Neural cell (in vitro differentiated cells): ENCODE results near the gene OPA1. TPM values are rescaled to one million over a fixed set of nuclear protein-coding genes. Genes with fewer than 3 reads are reported as not detected.

Experiments used
- H2AFZ ChIP-seq: fragments of 200-600, 300-800 bp; sonication (generic), shearing (Covaris generic); 2 replicates; pipeline ENCODE4 v1.6.0; 2014; ENCODE audit warnings: low read depth, mild to moderate bottlenecking, antibody characterized with exemption, low read length, moderate library complexity
- H3F3A ChIP-seq: fragments of 200-600 bp; shearing (Covaris generic); 2 replicates; pipeline ENCODE4 v1.6.1; 2016; ENCODE audit warnings: mild to moderate bottlenecking, moderate library complexity, mixed read lengths, antibody characterized with exemption, low read length; ENCODE audit not compliant: insufficient read depth, poor library complexity, severe bottlenecking
- H3K27ac ChIP-seq: fragments of 200-600, 300-800 bp; sonication (generic), shearing (Covaris generic); 2 replicates; pipeline ENCODE4 v1.5.1; 2014; ENCODE audit warnings: mild to moderate bottlenecking, low read length, moderate library complexity
- H3K27me3 ChIP-seq: fragments of 300-800, 200-600 bp; sonication (generic), shearing (Covaris generic); 2 replicates; pipeline ENCODE4 v1.6.0; 2014; ENCODE audit warnings: mild to moderate bottlenecking, low read depth, low read length, moderate library complexity; ENCODE audit not compliant: insufficient read depth
- H3K36me3 ChIP-seq: fragments of 300-800, 200-600 bp; sonication (generic), shearing (Covaris generic); 2 replicates; pipeline ENCODE4 v1.5.1; 2014; ENCODE audit warnings: mild to moderate bottlenecking, antibody characterized with exemption, low read length, moderate library complexity; ENCODE audit not compliant: insufficient read depth
- H3K4me2 ChIP-seq: fragments of 300-800, 200-600 bp; sonication (generic), shearing (Covaris generic); 2 replicates; pipeline ENCODE4 v1.6.0; 2014; ENCODE audit warnings: mild to moderate bottlenecking, low read length
- H3K4me3 ChIP-seq: fragments of 300-800, 200-600 bp; sonication (generic), shearing (Covaris generic); 2 replicates; pipeline ENCODE4 v1.5.1; 2014; ENCODE audit warnings: mild to moderate bottlenecking, low read length, moderate library complexity
- H3K79me2 ChIP-seq: fragments of 200-600 bp; shearing (Covaris generic); replicated peaks from 2 replicates; pipeline ENCODE4 v1.6.0; 2014; ENCODE audit warnings: mild to moderate bottlenecking, low read length, moderate library complexity; ENCODE audit not compliant: insufficient read depth
- H3K9ac ChIP-seq: fragments of 300-800, 200-600 bp; sonication (generic), shearing (Covaris generic); 2 replicates; pipeline ENCODE4 v1.6.1; 2016; ENCODE audit warnings: mild to moderate bottlenecking, low read length, mixed read lengths
- H3K9me2 ChIP-seq: fragments of 200-600 bp; shearing (Covaris generic); 2 replicates; pipeline ENCODE4 v1.6.1; 2016; ENCODE audit warnings: mild to moderate bottlenecking, low read length, mixed read lengths; ENCODE audit not compliant: insufficient read depth
- H3K9me3 ChIP-seq: fragments of 200-600, 300-800 bp; sonication (generic), shearing (Covaris generic); 2 replicates; pipeline ENCODE4 v1.6.1; 2016; ENCODE audit warnings: mild to moderate bottlenecking, mixed run types, low read length, moderate library complexity, mixed read lengths
- H4K20me1 ChIP-seq: fragments of 200-600 bp; shearing (Covaris generic); 2 replicates; pipeline ENCODE4 v1.6.1; 2016; ENCODE audit warnings: mild to moderate bottlenecking, mixed run types; ENCODE audit not compliant: insufficient read depth
- CTCF ChIP-seq: fragments of 450-650 bp; IDR thresholded peaks from 2 replicates; pipeline ENCODE4 v1.5.1; 2014; ENCODE audit warnings: antibody characterized with exemption, mild to moderate bottlenecking, moderate library complexity; ENCODE audit not compliant: poor library complexity, severe bottlenecking
- EP300 ChIP-seq: fragments of 450-650 bp; conservative IDR thresholded peaks from 2 replicates; pipeline ENCODE4 v1.6.1; 2014; ENCODE audit warnings: antibody characterized with exemption, mild to moderate bottlenecking, moderate library complexity; ENCODE audit not compliant: poor library complexity, severe bottlenecking
- EZH2 ChIP-seq: fragments of 200-600, 300-800 bp; shearing (Covaris generic), sonication (generic); IDR thresholded peaks from 2 replicates; pipeline ENCODE4 v1.6.1; 2014; ENCODE audit warnings: antibody characterized with exemption, low read length, borderline replicate concordance, mild to moderate bottlenecking; ENCODE audit not compliant: insufficient read depth, poor library complexity, severe bottlenecking
- MXI1 ChIP-seq: fragments of 450-650 bp; conservative IDR thresholded peaks from 2 replicates; pipeline ENCODE4 v1.6.1; 2014; ENCODE audit warnings: antibody characterized with exemption, mild to moderate bottlenecking; ENCODE audit not compliant: poor library complexity, severe bottlenecking
- POLR2AphosphoS5 ChIP-seq: IDR thresholded peaks from 2 replicates; pipeline ENCODE4 v1.6.1; 2012
- RAD21 ChIP-seq: fragments of 450-650 bp; conservative IDR thresholded peaks from 2 replicates; pipeline ENCODE4 v1.6.1; 2014; ENCODE audit warnings: antibody characterized with exemption, mild to moderate bottlenecking, moderate library complexity
- REST ChIP-seq: IDR thresholded peaks from 2 replicates; pipeline ENCODE4 v1.6.1; 2012; ENCODE audit warnings: borderline replicate concordance
- SMC3 ChIP-seq: fragments of 450-650 bp; conservative IDR thresholded peaks from 2 replicates; pipeline ENCODE4 v1.6.1; 2014; ENCODE audit warnings: antibody characterized with exemption, mild to moderate bottlenecking, moderate library complexity; ENCODE audit not compliant: poor library complexity
- TAF1 ChIP-seq: IDR thresholded peaks from 2 replicates; pipeline ENCODE4 v1.6.1; 2012; ENCODE audit warnings: low read depth
- polyA plus RNA-seq: library from polyadenylated mRNA; depleted of rRNA; stranded (reverse); fragments of >200 nt; gene quantifications from 2 replicates; pipeline ENCODE4 v1.2.3, GENCODE V29; 2014

The OPA1 gene
- polyA plus RNA-seq, 1 donor from 2014 or later: 97.7 TPM

- no peaks in the 10 kb centered on the region for H3K9me3 ChIP-seq
- H3F3A ChIP-seq: no peaks in the 10 kb centered on the region
- no peak overlapping the region for H3K9ac ChIP-seq
- TF ChIP-seq TAF1 (no peak), EP300 (no peak), POLR2AphosphoS5 (no peak), MXI1 (no peak), EZH2 (no peak), SMC3 (no peak), RAD21 (no peak), CTCF (no peak), REST (no peak)
- no peaks in the 10 kb centered on the region for H4K20me1 ChIP-seq
- no peaks in the 10 kb centered on the region for H3K36me3 ChIP-seq
- H3K79me2 ChIP-seq: no peaks in the 10 kb centered on the region
- H2AFZ ChIP-seq: no peak overlapping the region
- no peak overlapping the region for H3K4me3 ChIP-seq
- H3K9me2 ChIP-seq: no peaks in the 10 kb centered on the region
- H3K27me3 ChIP-seq: no peaks in the 10 kb centered on the region
- H3K27ac ChIP-seq: no peak overlapping the region
- H3K4me2 ChIP-seq: no peak overlapping the region
Observed at GRCh38 chr3:193640165-193640715, 47.2 kb downstream of the OPA1 start.

GRCh38 chr3:193640728-193641439, 47.9 kb downstream of the OPA1 start:
- Histone ChIP-seq H3K36me3 (no peaks in the 10 kb centered on the region), H3F3A (no peaks in the 10 kb centered on the region), H3K4me3 (no peak overlapping the region), H3K79me2 (no peaks in the 10 kb centered on the region), H4K20me1 (no peaks in the 10 kb centered on the region), H2AFZ (no peak overlapping the region), H3K27ac (no peak overlapping the region), H3K9me2 (no peaks in the 10 kb centered on the region), H3K9me3 (no peaks in the 10 kb centered on the region), H3K27me3 (no peaks in the 10 kb centered on the region), H3K4me2 (no peak overlapping the region), H3K9ac (no peak overlapping the region)
- TF ChIP-seq EZH2 (no peak), SMC3 (no peak)
